SHP77 treated with DMSO at 0.1 percent for 48 hours (cell line): Measurements from ENCODE around the gene TBC1D3D.
"Not testable (repeated sequence)": the region's sequence is repeated elsewhere in the genome, so short reads cannot be mapped to it uniquely, and the experiment has no call there.

Experiments
- DNase-seq: peaks from one replicate; lab custom pipeline; 2025; lab: John Stamatoyannopoulos, UW

Gene TBC1D3D

GRCh38 chr17:38003676-38004075, at the start of gene TBC1D3D:
Gene TBC1D3D, plus strand, starts transcription at chr17:38003976. Its CDS starts 1,585 bp downstream, at chr17:38005561.
- DNase-seq = not testable (repeated sequence)

GRCh38 chr17:37988960-37989359, 14.8 kb upstream of the TBC1D3D start, which contains the start of gene TBC1D3L:
Gene TBC1D3L, minus strand, starts transcription at chr17:37989060. Its CDS starts 1,540 bp downstream, at chr17:37987520.
- DNase-seq = not testable (repeated sequence)
